ENCODE measurements around the gene GOLGA8B.
"Not testable (repeated sequence)": the region's sequence is repeated elsewhere in the genome, so short reads cannot be mapped to it uniquely, and the experiment has no call there.

GRCh38 chr15:34575035-34575434, 8.4 kb downstream of the GOLGA8B start:
- TF ChIP-seq, protein P1, sequence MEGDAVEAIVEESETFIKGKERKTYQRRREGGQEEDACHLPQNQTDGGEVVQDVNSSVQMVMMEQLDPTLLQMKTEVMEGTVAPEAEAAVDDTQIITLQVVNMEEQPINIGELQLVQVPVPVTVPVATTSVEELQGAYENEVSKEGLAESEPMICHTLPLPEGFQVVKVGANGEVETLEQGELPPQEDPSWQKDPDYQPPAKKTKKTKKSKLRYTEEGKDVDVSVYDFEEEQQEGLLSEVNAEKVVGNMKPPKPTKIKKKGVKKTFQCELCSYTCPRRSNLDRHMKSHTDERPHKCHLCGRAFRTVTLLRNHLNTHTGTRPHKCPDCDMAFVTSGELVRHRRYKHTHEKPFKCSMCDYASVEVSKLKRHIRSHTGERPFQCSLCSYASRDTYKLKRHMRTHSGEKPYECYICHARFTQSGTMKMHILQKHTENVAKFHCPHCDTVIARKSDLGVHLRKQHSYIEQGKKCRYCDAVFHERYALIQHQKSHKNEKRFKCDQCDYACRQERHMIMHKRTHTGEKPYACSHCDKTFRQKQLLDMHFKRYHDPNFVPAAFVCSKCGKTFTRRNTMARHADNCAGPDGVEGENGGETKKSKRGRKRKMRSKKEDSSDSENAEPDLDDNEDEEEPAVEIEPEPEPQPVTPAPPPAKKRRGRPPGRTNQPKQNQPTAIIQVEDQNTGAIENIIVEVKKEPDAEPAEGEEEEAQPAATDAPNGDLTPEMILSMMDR (IDR thresholded peaks at IDR 0.05), result not testable (repeated sequence)
- not testable (repeated sequence) for TF ChIP-seq POLR2AphosphoS5, POLR2A, EP300 (IDR thresholded peaks at IDR 0.05)

Data from suprapubic skin (tissue), 4 donors.